H1 (cell line): Measurements from ENCODE around the gene PLTP. TPM values are rescaled to one million over a fixed set of nuclear protein-coding genes. Genes with fewer than 3 reads are reported as not detected.

Experiments used
- ATF3 ChIP-seq: IDR thresholded peaks from 2 replicates; pipeline ENCODE4 v1.6.1; 2011; ENCODE audit warnings: low read depth, mild to moderate bottlenecking, low read length; ENCODE audit not compliant: insufficient read depth
- CBX5 ChIP-seq: fragments of 300-800, 300-1000 bp; sonication (generic); IDR thresholded peaks from 2 replicates; pipeline ENCODE4 v1.7.1; 2016; ENCODE audit warnings: antibody characterized with exemption, low read length, low read depth
- CEBPB ChIP-seq: IDR thresholded peaks from 2 replicates; pipeline ENCODE4 v1.6.1; 2012; ENCODE audit warnings: low read depth, low read length
- CHD7 ChIP-seq: fragments of 300-600 bp; sonication (generic); IDR thresholded peaks from 2 replicates; pipeline ENCODE4 v1.7.1; 2012; ENCODE audit warnings: low read length, moderate library complexity, mild to moderate bottlenecking, inconsistent platforms; ENCODE audit not compliant: insufficient replicate concordance
- EGR1 ChIP-seq: IDR thresholded peaks from 2 replicates; pipeline ENCODE4 v1.6.1; 2011; ENCODE audit warnings: low read depth, low read length, borderline replicate concordance
- HDAC2 ChIP-seq, 2 experiments: fragments of 300-600 bp in 1 of 2; sonication (generic) in 1 of 2; IDR thresholded peaks; 2 replicates each; pipeline ENCODE4 v1.6.1; 2011 to 2012; ENCODE audit warnings: low read depth in 2 of 2, low read length in 2 of 2, mild to moderate bottlenecking in 2 of 2, moderate library complexity in 2 of 2, borderline replicate concordance in 1 of 2, inconsistent platforms in 1 of 2
- SP1 ChIP-seq: IDR thresholded peaks from 2 replicates; pipeline ENCODE4 v1.6.1; 2011; ENCODE audit warnings: low read depth, low read length
- TAF1 ChIP-seq: IDR thresholded peaks from 2 replicates; pipeline ENCODE4 v1.6.1; 2011; ENCODE audit warnings: mild to moderate bottlenecking, low read depth, low read length
- YY1 ChIP-seq: IDR thresholded peaks from 2 replicates; pipeline ENCODE4 v1.6.1; 2011; ENCODE audit warnings: low read depth, mild to moderate bottlenecking, low read length
- polyA plus RNA-seq, 7 experiments: library from polyadenylated mRNA; depleted of rRNA in 3 of 7; stranded (reverse) in 5 of 7; unstranded in 2 of 7; fragments of >200 nt in 5 of 7; fragments of 200-250 nt in 2 of 7; gene quantifications; 1 replicate in 5 of 7; 2 replicates in 1 of 7; 4 replicates in 1 of 7; pipeline versions ENCODE4 v1.2.1 to v1.2.3, GENCODE V29; 2011 to 2013; ENCODE audit warnings: missing spikeins in 2 of 7, mixed read lengths in 2 of 7
- total RNA-seq: library from RNA; stranded (reverse); fragmentation: NEBNext Ultra II Directional; extraction: Animal tissue kit (Norgen Biotek cat#: 25700); gene quantifications from 2 replicates; pipeline ENCODE4 v1.2.1, GENCODE V29; 2021

Gene PLTP
- total and polyA plus RNA-seq, 2 of the 8 experiments (the other 6 are each of a cell fraction or from before 2014, with no cell fraction given) = 120 to 194 TPM

GRCh38 chr20:45890985-45891983, 20.7 kb downstream of the PLTP start, which contains the start of the genes CTSA and NEURL2 (continued):
- TF ChIP-seq CHD7 (no peak), EGR1 (peak; percentile 63; the same call in 1 of the 2 replicates), ATF3 (peak; percentile 100), CBX5 (no peak), YY1 (peak; percentile 77), HDAC2 (IDR thresholded peaks at IDR 0.05; ENCODE audit: borderline replicate concordance in 1 of 2, low read depth in 2 of 2, low read length in 2 of 2) (peak; percentile 9 to 86; a peak in 1 of 4 replicates), CEBPB (no peak), TAF1 (peak; percentile 78), SP1 (no peak)
